HCT116 (cell line): ENCODE results near the gene DENND1A.

Experiments used
- EZH2 ChIP-seq: fragments of 200-600 bp; sonication (generic); IDR thresholded peaks from 2 replicates; pipeline ENCODE4 v1.6.1; 2017; ENCODE audit warnings: antibody characterized with exemption, mixed run types
- EZH2phosphoT487 ChIP-seq: fragments of 200-600 bp; IDR thresholded peaks from 2 replicates; pipeline ENCODE4 v1.6.1; 2018; ENCODE audit warnings: antibody characterized with exemption, borderline replicate concordance
- POLR2A ChIP-seq: IDR thresholded peaks from 2 replicates; pipeline ENCODE4 v1.7.0; 2011; ENCODE audit warnings: borderline replicate concordance; ENCODE audit not compliant: insufficient read depth, insufficient read length; ENCODE audit errors: extremely low read depth
- POLR2AphosphoS5 ChIP-seq: IDR thresholded peaks from 2 replicates; pipeline ENCODE4 v1.6.1; 2011; ENCODE audit warnings: mild to moderate bottlenecking, low read depth, low read length, moderate library complexity
- RAD21 ChIP-seq: IDR thresholded peaks from 2 replicates; pipeline ENCODE4 v1.6.1; 2012; ENCODE audit warnings: low read depth, mild to moderate bottlenecking
- SIN3A ChIP-seq: IDR thresholded peaks from 2 replicates; pipeline ENCODE4 v1.6.1; 2012; ENCODE audit warnings: low read depth
- SP1 ChIP-seq: IDR thresholded peaks from 2 replicates; pipeline ENCODE4 v1.6.1; 2012; ENCODE audit warnings: low read depth
- ZFX ChIP-seq: fragments of 450-650 bp; IDR thresholded peaks from 2 replicates; pipeline ENCODE4 v1.6.1; 2017
- TF ChIP-seq, protein P1 (sequence below): IDR thresholded peaks from 2 replicates; pipeline ENCODE4 v1.6.1; 2012; ENCODE audit warnings: low read depth
- TF ChIP-seq, protein P2 (sequence below), 3 experiments: fragments of 200-600 bp in 1 of 3; sonication (generic) in 1 of 3; IDR thresholded peaks in 2 of 3; conservative IDR thresholded peaks in 1 of 3; 2 replicates each; pipeline ENCODE4 v1.5.1; 2012 to 2017; ENCODE audit warnings: low read depth in 2 of 3, low read length in 2 of 3, antibody characterized with exemption in 1 of 3, borderline replicate concordance in 1 of 3, control low read depth in 1 of 3, mild to moderate bottlenecking in 1 of 3, mixed read lengths in 1 of 3, mixed run types in 1 of 3, moderate library complexity in 1 of 3; ENCODE audit not compliant: insufficient read depth in 1 of 3

DNA sequence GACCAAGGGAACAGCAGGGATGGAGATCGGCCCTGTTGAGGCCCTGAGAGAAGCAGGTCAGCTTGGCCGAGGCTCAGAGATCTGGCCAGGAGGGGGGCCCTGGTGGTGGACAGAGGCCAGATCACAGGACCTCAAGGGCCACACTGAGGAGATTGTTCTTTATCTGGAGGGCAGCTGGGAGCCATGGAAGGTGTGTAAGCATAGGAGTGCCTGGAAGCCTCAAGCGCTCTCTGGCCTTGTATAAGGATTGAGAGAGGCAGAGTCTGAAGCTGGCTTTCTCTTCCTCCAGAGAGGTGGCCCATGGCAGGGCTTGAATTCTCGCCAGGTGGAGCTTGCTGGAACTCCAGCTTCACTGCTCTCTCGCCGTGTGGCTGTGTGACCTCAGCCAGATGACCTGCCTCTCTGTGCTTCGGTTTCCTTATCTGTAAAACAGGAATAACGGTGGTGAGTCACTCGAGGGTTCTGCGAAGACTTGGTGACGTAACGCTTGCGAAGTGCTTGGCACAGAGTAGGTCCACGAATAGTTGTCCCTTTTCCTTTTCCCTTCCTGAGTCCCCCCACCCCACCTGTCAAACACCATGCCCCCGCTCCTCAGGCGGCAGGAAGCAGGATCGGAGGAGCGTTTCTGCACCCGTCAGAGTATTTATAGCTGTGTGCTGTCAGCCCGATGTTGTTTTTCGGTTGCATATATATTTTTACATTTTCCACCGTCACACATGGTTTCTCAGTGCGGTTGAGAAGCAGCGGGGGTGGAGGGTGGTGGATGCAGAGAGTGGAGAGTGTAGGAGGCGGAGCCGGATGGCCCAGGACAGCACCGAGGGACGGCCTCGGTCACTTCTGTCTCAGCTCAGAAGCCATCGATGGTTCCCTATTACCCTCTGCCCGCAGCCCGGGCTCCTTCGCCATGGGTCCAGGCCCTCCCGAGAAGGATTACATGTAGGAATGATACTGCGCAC lies 590.9 kb downstream of the DENND1A start:
- TF ChIP-seq, protein P1, sequence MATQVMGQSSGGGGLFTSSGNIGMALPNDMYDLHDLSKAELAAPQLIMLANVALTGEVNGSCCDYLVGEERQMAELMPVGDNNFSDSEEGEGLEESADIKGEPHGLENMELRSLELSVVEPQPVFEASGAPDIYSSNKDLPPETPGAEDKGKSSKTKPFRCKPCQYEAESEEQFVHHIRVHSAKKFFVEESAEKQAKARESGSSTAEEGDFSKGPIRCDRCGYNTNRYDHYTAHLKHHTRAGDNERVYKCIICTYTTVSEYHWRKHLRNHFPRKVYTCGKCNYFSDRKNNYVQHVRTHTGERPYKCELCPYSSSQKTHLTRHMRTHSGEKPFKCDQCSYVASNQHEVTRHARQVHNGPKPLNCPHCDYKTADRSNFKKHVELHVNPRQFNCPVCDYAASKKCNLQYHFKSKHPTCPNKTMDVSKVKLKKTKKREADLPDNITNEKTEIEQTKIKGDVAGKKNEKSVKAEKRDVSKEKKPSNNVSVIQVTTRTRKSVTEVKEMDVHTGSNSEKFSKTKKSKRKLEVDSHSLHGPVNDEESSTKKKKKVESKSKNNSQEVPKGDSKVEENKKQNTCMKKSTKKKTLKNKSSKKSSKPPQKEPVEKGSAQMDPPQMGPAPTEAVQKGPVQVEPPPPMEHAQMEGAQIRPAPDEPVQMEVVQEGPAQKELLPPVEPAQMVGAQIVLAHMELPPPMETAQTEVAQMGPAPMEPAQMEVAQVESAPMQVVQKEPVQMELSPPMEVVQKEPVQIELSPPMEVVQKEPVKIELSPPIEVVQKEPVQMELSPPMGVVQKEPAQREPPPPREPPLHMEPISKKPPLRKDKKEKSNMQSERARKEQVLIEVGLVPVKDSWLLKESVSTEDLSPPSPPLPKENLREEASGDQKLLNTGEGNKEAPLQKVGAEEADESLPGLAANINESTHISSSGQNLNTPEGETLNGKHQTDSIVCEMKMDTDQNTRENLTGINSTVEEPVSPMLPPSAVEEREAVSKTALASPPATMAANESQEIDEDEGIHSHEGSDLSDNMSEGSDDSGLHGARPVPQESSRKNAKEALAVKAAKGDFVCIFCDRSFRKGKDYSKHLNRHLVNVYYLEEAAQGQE: no peak
- TF ChIP-seq POLR2A (no peak), SP1 (no peak), ZFX (no peak), SIN3A (no peak), EZH2phosphoT487 (no peak), EZH2 (no peak), RAD21 (no peak), POLR2AphosphoS5 (no peak)
- TF ChIP-seq, protein P2, sequence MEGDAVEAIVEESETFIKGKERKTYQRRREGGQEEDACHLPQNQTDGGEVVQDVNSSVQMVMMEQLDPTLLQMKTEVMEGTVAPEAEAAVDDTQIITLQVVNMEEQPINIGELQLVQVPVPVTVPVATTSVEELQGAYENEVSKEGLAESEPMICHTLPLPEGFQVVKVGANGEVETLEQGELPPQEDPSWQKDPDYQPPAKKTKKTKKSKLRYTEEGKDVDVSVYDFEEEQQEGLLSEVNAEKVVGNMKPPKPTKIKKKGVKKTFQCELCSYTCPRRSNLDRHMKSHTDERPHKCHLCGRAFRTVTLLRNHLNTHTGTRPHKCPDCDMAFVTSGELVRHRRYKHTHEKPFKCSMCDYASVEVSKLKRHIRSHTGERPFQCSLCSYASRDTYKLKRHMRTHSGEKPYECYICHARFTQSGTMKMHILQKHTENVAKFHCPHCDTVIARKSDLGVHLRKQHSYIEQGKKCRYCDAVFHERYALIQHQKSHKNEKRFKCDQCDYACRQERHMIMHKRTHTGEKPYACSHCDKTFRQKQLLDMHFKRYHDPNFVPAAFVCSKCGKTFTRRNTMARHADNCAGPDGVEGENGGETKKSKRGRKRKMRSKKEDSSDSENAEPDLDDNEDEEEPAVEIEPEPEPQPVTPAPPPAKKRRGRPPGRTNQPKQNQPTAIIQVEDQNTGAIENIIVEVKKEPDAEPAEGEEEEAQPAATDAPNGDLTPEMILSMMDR (IDR thresholded peaks at IDR 0.05 in 2 of 3, conservative IDR thresholded peaks at IDR 0.05 in 1 of 3; ENCODE audit: borderline replicate concordance in 1 of 3, insufficient read depth in 1 of 3, low read depth in 2 of 3, low read length in 2 of 3): no peak
